Adrenal gland (tissue), 12 donors: Measurements from ENCODE around the gene SASS6. TPM values are rescaled to one million over a fixed set of nuclear protein-coding genes. Genes with fewer than 3 reads are reported as not detected.
"Not testable (repeated sequence)": the region's sequence is repeated elsewhere in the genome, so short reads cannot be mapped to it uniquely, and the experiment has no call there.

Experiments
- DNase-seq, 7 donors: peaks; one replicate each; pipeline ENCODE4 v3.0.0-alpha.2; 2019 to 2020
- H3K27ac ChIP-seq, 5 donors: fragments of 200-600 bp; sonication (generic) in 4 of 5; 1 replicate in 3 of 5; 2 replicates in 2 of 5; pipeline versions ENCODE4 v1.5.1 to v1.8.0; 2016 to 2020; ENCODE audit warnings: mild to moderate bottlenecking in 1 of 5
- H3K27me3 ChIP-seq: fragments of 200-600 bp; 2 replicates; pipeline ENCODE4 v1.8.0; 2021
- H3K36me3 ChIP-seq, 2 donors: fragments of 200-600 bp; replicated peaks in 1 of 2; 1 replicate in 1 of 2; 2 replicates in 1 of 2; pipeline versions ENCODE4 v1.5.1 to v1.8.0; 2018 to 2022
- H3K4me1 ChIP-seq, 2 donors: fragments of 200-600 bp; replicated peaks in 1 of 2; 1 replicate in 1 of 2; 2 replicates in 1 of 2; pipeline versions ENCODE4 v1.5.1 to v1.8.0; 2018 to 2021
- H3K4me3 ChIP-seq, 4 donors: fragments of 200-600 bp; sonication (generic) in 3 of 4; one replicate each; pipeline ENCODE4 v1.5.1; 2016 to 2018
- H3K9me3 ChIP-seq, 3 donors: fragments of 200-600 bp; sonication (generic) in 1 of 3; replicated peaks in 1 of 3; 1 replicate in 2 of 3; 2 replicates in 1 of 3; pipeline versions ENCODE4 v1.5.1 to v1.8.0; 2016 to 2021
- POLR2A ChIP-seq, 2 donors: fragments of 450-650 bp; IDR thresholded peaks; one replicate each; pipeline ENCODE4 v1.6.1; 2017; ENCODE audit warnings: antibody characterized with exemption in 2 of 2, mild to moderate bottlenecking in 2 of 2, moderate library complexity in 1 of 2
- WGBS, 4 donors: extraction: QIAGEN DNeasy Blood & Tissue Kit in 2 of 4; methylation state at CpG; one replicate each; pipeline versions ENCODE4 v1.1.5 to v1.1.7; 2013 to 2017; 5-methylcytosine and 5-hydroxymethylcytosine counted together
- intact Hi-C, 2 donors: fragments of 100-400 bp; cut with DNase I; formaldehyde crosslinking; loops; one replicate each; pipeline versions ENCODE4 v1.14.1 to v1.15.0; 2022 to 2023
- polyA plus RNA-seq, 3 donors: library from polyadenylated mRNA; stranded (reverse); fragments of 200-250 nt in 2 of 3; fragments of 350-450 nt in 1 of 3; fragmentation: Illumina TruSeq in 1 of 3; extraction: RNeasy Lipid Tissue Mini Kit (QIAGEN cat#74804) in 1 of 3; gene quantifications; one replicate each; pipeline ENCODE4 v1.2.3, GENCODE V29; 2013 to 2014
- total RNA-seq, 9 donors: library from RNA; depleted of rRNA in 4 of 9; stranded (reverse); fragments of >200 nt in 4 of 9; fragments of 120-200 nt in 1 of 9; fragmentation: NEBNext Ultra II Directional in 1 of 9; extraction: Animal tissue kit (Norgen Biotek cat#: 25700) in 1 of 9; gene quantifications; one replicate each; pipeline versions ENCODE4 v1.1.0 to v1.2.4, GENCODE V29; 2013 to 2023
- TF ChIP-seq, protein P1 (sequence below), 6 experiments: fragments of 450-650 bp in 4 of 6; fragments of 200-600 bp in 2 of 6; sonication (generic) in 1 of 6; IDR thresholded peaks; 1 replicate in 5 of 6; 2 replicates in 1 of 6; pipeline versions ENCODE4 v1.5.1 to v1.8.0; 2016 to 2021; ENCODE audit warnings: antibody characterized with exemption in 6 of 6, mild to moderate bottlenecking in 2 of 6, moderate library complexity in 1 of 6
- donor health status: healthy with polysubstance abuse.
- donor health status: Bipolar disorder and iron deficiency.
- donor health status: DM: yes; HTN: yes; CAD: no.
- donor health status: DM: no; HTN: no; CAD: no.
- donor health status: DM: no; HTN: no; CAD: no.
- donor health status: DM: yes; HTN: yes; CAD: no.

Gene SASS6
- total and polyA plus RNA-seq, 12 donors, result 1.1 to 4.5 (median 3.0) TPM

DNA sequence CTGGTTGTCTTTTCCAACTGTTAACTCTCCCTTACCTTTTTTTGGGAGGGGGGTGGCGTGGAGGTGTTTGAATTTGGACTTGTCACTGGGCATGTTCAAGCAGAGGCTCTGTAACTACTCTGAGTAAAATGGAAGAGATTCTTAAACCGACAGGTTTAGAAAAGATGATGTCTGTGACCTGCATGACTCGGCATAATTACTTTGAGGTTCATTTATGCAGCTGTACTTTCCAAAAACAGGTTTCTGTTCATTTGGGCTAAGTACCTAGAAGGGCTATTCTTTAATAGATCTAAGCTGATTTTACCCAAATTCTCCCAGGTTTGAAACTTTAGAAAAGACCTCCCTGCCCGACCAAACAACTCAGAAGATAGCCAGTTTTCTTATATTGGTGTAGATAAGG is 82.6 kb downstream of the SASS6 start:
- 87 to 90% (median 88%) methylated on average over 4 of the region's 4 CpGs for WGBS, 4 donors
- TF ChIP-seq, protein P1, sequence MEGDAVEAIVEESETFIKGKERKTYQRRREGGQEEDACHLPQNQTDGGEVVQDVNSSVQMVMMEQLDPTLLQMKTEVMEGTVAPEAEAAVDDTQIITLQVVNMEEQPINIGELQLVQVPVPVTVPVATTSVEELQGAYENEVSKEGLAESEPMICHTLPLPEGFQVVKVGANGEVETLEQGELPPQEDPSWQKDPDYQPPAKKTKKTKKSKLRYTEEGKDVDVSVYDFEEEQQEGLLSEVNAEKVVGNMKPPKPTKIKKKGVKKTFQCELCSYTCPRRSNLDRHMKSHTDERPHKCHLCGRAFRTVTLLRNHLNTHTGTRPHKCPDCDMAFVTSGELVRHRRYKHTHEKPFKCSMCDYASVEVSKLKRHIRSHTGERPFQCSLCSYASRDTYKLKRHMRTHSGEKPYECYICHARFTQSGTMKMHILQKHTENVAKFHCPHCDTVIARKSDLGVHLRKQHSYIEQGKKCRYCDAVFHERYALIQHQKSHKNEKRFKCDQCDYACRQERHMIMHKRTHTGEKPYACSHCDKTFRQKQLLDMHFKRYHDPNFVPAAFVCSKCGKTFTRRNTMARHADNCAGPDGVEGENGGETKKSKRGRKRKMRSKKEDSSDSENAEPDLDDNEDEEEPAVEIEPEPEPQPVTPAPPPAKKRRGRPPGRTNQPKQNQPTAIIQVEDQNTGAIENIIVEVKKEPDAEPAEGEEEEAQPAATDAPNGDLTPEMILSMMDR (IDR thresholded peaks at IDR 0.05), result no peak
- no peak for TF ChIP-seq POLR2A (IDR thresholded peaks at IDR 0.05)
- DNase-seq, result no peak
- no peaks in the 10 kb centered on the region for H3K9me3 ChIP-seq
- H3K27ac ChIP-seq, result no peak overlapping the region
- H3K27me3 ChIP-seq, result no peaks in the 10 kb centered on the region
- intact Hi-C loops, result no loop called here
- no peak overlapping the region for H3K4me3 ChIP-seq
- no peaks in the 10 kb centered on the region for H3K36me3 ChIP-seq
- peaks cover 4 to 29% of the 10 kb centered on the region in 2 donors for H3K4me1 ChIP-seq

DNA sequence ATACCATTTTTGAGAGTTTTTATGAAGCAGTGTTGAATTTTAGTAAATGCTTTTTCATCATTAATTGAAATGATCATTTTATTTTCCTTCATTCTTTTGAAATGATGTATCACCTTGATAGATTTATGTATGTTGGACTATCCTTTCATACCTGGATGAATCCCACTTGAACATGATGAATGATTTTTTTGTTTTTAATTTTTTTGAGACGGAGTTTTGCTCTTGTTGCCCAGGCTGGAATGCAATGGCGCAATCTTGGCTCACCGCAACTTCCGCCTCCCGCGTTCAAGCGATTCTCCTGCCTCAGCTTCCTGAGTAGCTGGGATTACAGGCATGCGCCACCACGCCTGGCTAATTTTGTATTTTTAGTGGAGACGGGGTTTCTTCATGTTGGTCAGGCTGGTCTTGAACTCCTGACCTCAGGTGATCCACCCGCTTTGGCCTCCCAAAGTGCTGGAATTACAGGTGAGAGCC is 85.5 kb downstream of the SASS6 start:
- 76 to 90% (median 84%) methylated on average over 11 of the region's 11 CpGs for WGBS, 4 donors
- not testable (repeated sequence) for H3K4me3 ChIP-seq
- H3K4me1 ChIP-seq, result peaks cover 4 to 37% of the 10 kb centered on the region in 2 donors

DNA sequence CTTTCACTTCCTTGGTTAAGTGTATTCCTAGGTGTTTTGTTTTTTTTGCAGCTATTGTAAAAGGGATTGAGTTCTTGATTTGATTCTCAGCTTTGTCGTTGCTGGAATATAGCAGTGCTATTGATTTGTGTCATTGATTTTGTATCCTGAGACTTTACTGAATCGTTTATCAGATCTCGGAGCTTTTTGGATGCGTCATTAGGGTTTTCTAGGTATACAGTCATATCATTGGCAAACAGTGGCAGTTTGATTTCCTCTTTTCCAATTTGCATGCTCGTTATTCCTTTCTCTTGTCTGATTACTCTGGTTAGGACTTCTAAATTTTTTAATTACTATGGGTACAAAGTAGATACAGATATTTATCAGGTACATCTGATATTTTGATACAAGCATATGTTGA is 87.5 kb downstream of the SASS6 start:
- Histone ChIP-seq H3K4me3 (no peak overlapping the region), H3K9me3 (no peaks in the 10 kb centered on the region), H3K36me3 (no peaks in the 10 kb centered on the region), H3K27ac (no peak overlapping the region), H3K27me3 (no peaks in the 10 kb centered on the region), H3K4me1 (peaks cover 3 to 54% of the 10 kb centered on the region in 2 donors)
- TF ChIP-seq, protein P1 (IDR thresholded peaks at IDR 0.05), result no peak
- no peak for TF ChIP-seq POLR2A (IDR thresholded peaks at IDR 0.05)
- no peak for DNase-seq
- 91 to 95% (median 93%) methylated on average over 5 of the region's 5 CpGs for WGBS, 4 donors
- intact Hi-C loops, result no loop called here

More for the DNA sequence above, 85.5 kb downstream of the SASS6 start:
- H3K27me3 ChIP-seq, intact Hi-C loops, H3K36me3 ChIP-seq, H3K27ac ChIP-seq, H3K9me3 ChIP-seq: not testable (repeated sequence)
- DNase-seq, result peak in 1 of 7 donors; percentile 16

DNA sequence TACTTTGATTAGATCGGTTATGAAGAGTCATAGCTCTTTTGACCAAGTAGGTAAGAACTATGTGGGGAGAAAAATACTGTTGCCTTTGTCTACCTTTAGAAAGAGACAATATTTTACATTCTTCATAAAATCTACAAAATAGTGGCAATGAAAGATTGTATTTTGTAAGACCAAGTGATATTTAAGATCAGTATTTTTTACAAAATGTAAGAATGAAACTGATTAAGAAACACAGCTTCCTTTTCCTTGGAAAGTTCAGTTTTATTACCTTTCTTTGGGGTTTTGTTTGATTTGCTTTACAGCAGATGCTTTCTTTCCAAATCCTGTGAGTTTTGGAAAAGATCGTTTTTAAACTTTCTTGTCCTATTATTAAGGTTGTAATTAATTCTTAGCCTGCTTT is 93.1 kb downstream of the SASS6 start:
- peaks cover 14 to 49% of the 10 kb centered on the region in 2 donors for H3K4me1 ChIP-seq
- H3K9me3 ChIP-seq, result no peaks in the 10 kb centered on the region
- no peaks in the 10 kb centered on the region for H3K36me3 ChIP-seq
- H3K27ac ChIP-seq, result peak overlapping the region in 4 of 5 donors; percentile 83 to 99 (median 98)
- WGBS, 4 donors, result 10 to 24% (median 15%) methylated on average over 2 of the region's 2 CpGs
- H3K27me3 ChIP-seq, result no peaks in the 10 kb centered on the region
- intact Hi-C loops, result no loop called here
- TF ChIP-seq, protein P1 (IDR thresholded peaks at IDR 0.05), result no peak
- TF ChIP-seq POLR2A (IDR thresholded peaks at IDR 0.05), result no peak
- DNase-seq, result no peak
- H3K4me3 ChIP-seq, result peak overlapping the region in 2 of 4 donors; percentile 72 to 91

DNA sequence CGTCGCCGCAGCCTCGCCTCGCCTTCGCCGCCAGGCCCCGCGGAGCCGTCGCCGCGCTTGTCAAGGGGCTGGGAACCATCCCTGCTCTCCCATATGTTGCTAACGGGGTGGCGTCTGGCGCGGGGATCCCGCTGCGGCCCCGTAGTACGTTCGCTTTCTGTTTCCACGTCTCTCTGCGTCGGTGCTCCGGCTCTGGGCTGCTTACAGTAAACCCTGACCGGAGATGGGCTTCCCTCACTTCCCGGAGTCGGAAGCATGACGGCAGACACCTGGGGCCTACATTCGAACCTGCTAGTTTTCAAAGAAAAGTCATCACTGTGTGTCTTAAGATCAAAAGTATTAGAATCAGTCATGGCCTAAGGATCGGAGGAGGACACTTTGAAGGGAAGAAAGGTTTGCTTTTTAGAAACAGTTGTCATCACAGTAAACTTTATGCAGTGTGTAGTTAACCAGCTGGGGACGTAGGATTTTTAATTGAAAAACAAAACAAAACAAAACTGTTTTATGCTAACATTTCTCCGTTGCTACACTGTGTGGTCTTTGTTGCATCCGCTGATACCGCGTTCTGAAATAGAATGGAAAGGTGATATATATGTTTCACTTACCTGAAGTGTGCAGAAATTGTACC is 94.0 kb downstream of the SASS6 start:
- H3K27me3 ChIP-seq, result no peaks in the 10 kb centered on the region
- H3K9me3 ChIP-seq, result no peaks in the 10 kb centered on the region
- TF ChIP-seq, protein P1 (IDR thresholded peaks at IDR 0.05), result peak in 1 of 6 experiments; percentile 10
- TF ChIP-seq POLR2A (IDR thresholded peaks at IDR 0.05), result peak in 1 of 2 donors; percentile 65
- peaks cover 14 to 49% of the 10 kb centered on the region in 2 donors for H3K4me1 ChIP-seq
- WGBS, 4 donors, result 0 to 1% (median 1%) methylated on average over 16 to 37 of the region's 37 CpGs
- H3K4me3 ChIP-seq, result peak overlapping the region; percentile 64 to 91 (median 80)
- no peaks in the 10 kb centered on the region for H3K36me3 ChIP-seq
- peak; percentile 57 to 89 (median 78) for DNase-seq
- intact Hi-C loops, result no loop called here
- H3K27ac ChIP-seq, result peak overlapping the region; percentile 83 to 99 (median 98)
